ENCODE measurements around the gene PLIN1. TPM values are rescaled to one million over a fixed set of nuclear protein-coding genes. Genes with fewer than 3 reads are reported as not detected.

PLIN1 gene
- total and polyA plus RNA-seq, 9 of the 15 experiments (the other 6 are each of a cell fraction or from before 2014, with no cell fraction given): not detected

- Histone ChIP-seq H3K36me3 (ENCODE audit: control insufficient read depth, insufficient read depth, low read length) (no peaks in the 10 kb centered on the region), H3K27me3 (ENCODE audit: control insufficient read depth in 2 of 2, insufficient read depth in 2 of 2, low read length in 2 of 2) (peaks cover 7 to 35% of the 10 kb centered on the region in 2 experiments; a peak in 3 of 5 replicates), H3K9ac (ENCODE audit: insufficient read depth in 1 of 2, low read depth in 2 of 2, low read length in 2 of 2) (peak overlapping the region in 1 of 2 experiments; percentile 71; a peak in 2 of 4 replicates), H4K20me1 (replicated peaks; ENCODE audit: control insufficient read depth, insufficient read depth, low read length) (no peaks in the 10 kb centered on the region), H3K27ac (ENCODE audit: extremely low read depth, low read depth, low read length) (no peak overlapping the region), H2AFZ (ENCODE audit: low read depth, low read length) (no peak overlapping the region), H3K9me3 (replicated peaks; ENCODE audit: control insufficient read depth, insufficient read depth, low read depth, low read length) (no peaks in the 10 kb centered on the region), H3K9me1 (ENCODE audit: control insufficient read depth, insufficient read depth, low read length) (no peaks in the 10 kb centered on the region), H3K79me2 (ENCODE audit: control insufficient read depth, insufficient read depth, low read length) (no peaks in the 10 kb centered on the region), H3K4me2 (ENCODE audit: insufficient read depth, low read length) (peak overlapping the region; percentile 68), H3K4me1 (replicated peaks in 1 of 2; ENCODE audit: control insufficient read depth in 2 of 2, insufficient read depth in 2 of 2, low read length in 2 of 2) (peaks cover 0 to 22% of the 10 kb centered on the region in 2 experiments; a peak in 4 of 5 replicates), H3K4me3 (peak overlapping the region; percentile 45; the same call in 1 of the 2 replicates)
- FAIRE-seq (no peak), ATAC-seq (no peak), DNase-seq (ENCODE audit: extremely low read depth in 1 of 4, low spot score in 3 of 4) (no peak)
- BruUV-seq (replicated peaks): no TSS peak
- CTCF ChIA-PET (ENCODE audit: low intra/inter-chr PET ratio): no interaction called here
- in situ Hi-C loops (cut with MboI) (no loop called here), intact Hi-C loops (cut with micrococcal nuclease) (no loop called here)
- POLR2A ChIA-PET: interaction anchor here (0.6 kb wide), 1 partner anchor 39 kb away, joined by 3 read pairs; no protein-coding TSS in a partner anchor
- TF ChIP-seq PCBP1 (IDR thresholded peaks at IDR 0.05; ENCODE audit: low read depth, low read length, poor library complexity, severe bottlenecking): no peak
- TF ChIP-seq E2F5 (CRISPR knock-in tag; IDR thresholded peaks at IDR 0.05): no peak
- no peak for TF ChIP-seq ZNF780A (CRISPR knock-in tag; IDR thresholded peaks at IDR 0.05)
- no peak for TF ChIP-seq DACH1 (IDR thresholded peaks at IDR 0.05; ENCODE audit: partially characterized antibody)
- no peak for TF ChIP-seq CEBPZ (IDR thresholded peaks at IDR 0.05; ENCODE audit: borderline replicate concordance, low read depth, low read length)
- no peak for TF ChIP-seq ZNF133 (CRISPR knock-in tag; IDR thresholded peaks at IDR 0.05)
- 19% methylated on average over 13 of the region's 14 CpGs for WGBS (ENCODE audit: insufficient coverage, low coverage, missing lambda C conversion rate)
These were observed 24.8 kb downstream of the PLIN1 start for GRCh38 chr15:89654301-89654761.
